HG03571 (cell line): Measurements from ENCODE around the gene SPESP1.

ENCODE experiments used
- ATAC-seq: cut with Tn5 transposase; IDR thresholded peaks from one replicate; pipeline ENCODE4 v1.9.1; 2021; ENCODE audit not compliant: unreplicated experiment

SPESP1 gene

GRCh38 chr15:68990992-68991500, 60.7 kb downstream of the SPESP1 start:
- ATAC-seq, result no peak

- no peak for ATAC-seq
Measured at GRCh38 chr15:68991723-68992122, 61.4 kb downstream of the SPESP1 start.

GRCh38 chr15:68992696-68993095, 62.4 kb downstream of the SPESP1 start:
- ATAC-seq, result no peak

GRCh38 chr15:68993276-68993675, 63.0 kb downstream of the SPESP1 start:
- no peak for ATAC-seq

- no peak for ATAC-seq
Measured at GRCh38 chr15:68994149-68994548, 63.8 kb downstream of the SPESP1 start.

- no peak for ATAC-seq
Measured at GRCh38 chr15:68994981-68995761, 64.8 kb downstream of the SPESP1 start.
